Endothelial cell (in vitro differentiated cells): ENCODE results near the gene EFHC2. TPM values are rescaled to one million over a fixed set of nuclear protein-coding genes. Genes with fewer than 3 reads are reported as not detected.

ENCODE experiments used
- DNase-seq: peaks from one replicate; pipeline ENCODE4 v3.0.0; 2021; ENCODE audit warnings: low spot score
- H3K27ac Mint-ChIP-seq: one replicate; pipeline ENCODE4 v1.8.0; 2021; ENCODE audit warnings: mixed read lengths, inconsistent platforms; ENCODE audit not compliant: unreplicated experiment
- H3K27me3 Mint-ChIP-seq: one replicate; pipeline ENCODE4 v1.8.0; 2021; ENCODE audit warnings: mild to moderate bottlenecking, moderate library complexity, mixed read lengths, inconsistent platforms; ENCODE audit not compliant: unreplicated experiment
- H3K36me3 Mint-ChIP-seq: one replicate; pipeline ENCODE4 v1.8.0; 2021; ENCODE audit warnings: mild to moderate bottlenecking, low read depth, mixed read lengths, inconsistent platforms; ENCODE audit not compliant: unreplicated experiment
- H3K4me1 Mint-ChIP-seq: one replicate; pipeline ENCODE4 v1.8.0; 2021; ENCODE audit warnings: mild to moderate bottlenecking, mixed read lengths, inconsistent platforms; ENCODE audit not compliant: unreplicated experiment
- H3K4me3 Mint-ChIP-seq: one replicate; pipeline ENCODE4 v1.8.0; 2021; ENCODE audit warnings: mild to moderate bottlenecking, mixed read lengths, inconsistent platforms; ENCODE audit not compliant: unreplicated experiment
- H3K9me3 Mint-ChIP-seq: one replicate; pipeline ENCODE4 v1.8.0; 2021; ENCODE audit warnings: mixed read lengths, inconsistent platforms; ENCODE audit not compliant: unreplicated experiment
- total RNA-seq: library from RNA; stranded (reverse); fragmentation: NEBNext Ultra II Directional; extraction: Animal tissue kit (Norgen Biotek cat#: 25700); gene quantifications from one replicate; pipeline ENCODE4 v1.2.1, GENCODE V29; 2021; ENCODE audit not compliant: unreplicated experiment
- TF ChIP-seq, protein P1 (sequence below): fragments of 200-600 bp; sonication (generic); IDR thresholded peaks from one replicate; pipeline ENCODE4 v1.5.0; 2021; ENCODE audit warnings: antibody characterized with exemption; ENCODE audit not compliant: unreplicated experiment

EFHC2 gene
- total RNA-seq, 1 donor from 2014 or later = 0.41 TPM

DNA sequence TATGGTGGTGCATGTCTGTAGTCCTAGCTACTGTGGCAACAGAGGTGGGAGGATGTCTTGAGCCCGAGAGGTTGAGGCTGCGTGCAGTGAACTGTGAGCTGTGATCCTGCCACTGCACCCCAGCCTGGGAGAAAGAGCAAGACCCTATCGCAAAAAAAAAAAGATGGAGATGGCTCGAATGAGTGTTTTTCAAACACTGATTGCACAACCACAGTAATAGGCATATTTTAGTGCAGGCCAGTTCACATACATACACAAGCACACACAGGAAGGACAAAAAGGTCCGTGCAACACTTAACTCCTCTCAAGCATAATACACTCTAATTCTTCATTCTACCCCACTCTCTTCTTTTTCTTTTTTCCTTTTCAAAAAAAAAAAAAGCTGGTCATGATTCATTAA, 5.1 kb downstream of the EFHC2 start:
- no peak overlapping the region for H3K27ac Mint-ChIP-seq
- TF ChIP-seq, protein P1, sequence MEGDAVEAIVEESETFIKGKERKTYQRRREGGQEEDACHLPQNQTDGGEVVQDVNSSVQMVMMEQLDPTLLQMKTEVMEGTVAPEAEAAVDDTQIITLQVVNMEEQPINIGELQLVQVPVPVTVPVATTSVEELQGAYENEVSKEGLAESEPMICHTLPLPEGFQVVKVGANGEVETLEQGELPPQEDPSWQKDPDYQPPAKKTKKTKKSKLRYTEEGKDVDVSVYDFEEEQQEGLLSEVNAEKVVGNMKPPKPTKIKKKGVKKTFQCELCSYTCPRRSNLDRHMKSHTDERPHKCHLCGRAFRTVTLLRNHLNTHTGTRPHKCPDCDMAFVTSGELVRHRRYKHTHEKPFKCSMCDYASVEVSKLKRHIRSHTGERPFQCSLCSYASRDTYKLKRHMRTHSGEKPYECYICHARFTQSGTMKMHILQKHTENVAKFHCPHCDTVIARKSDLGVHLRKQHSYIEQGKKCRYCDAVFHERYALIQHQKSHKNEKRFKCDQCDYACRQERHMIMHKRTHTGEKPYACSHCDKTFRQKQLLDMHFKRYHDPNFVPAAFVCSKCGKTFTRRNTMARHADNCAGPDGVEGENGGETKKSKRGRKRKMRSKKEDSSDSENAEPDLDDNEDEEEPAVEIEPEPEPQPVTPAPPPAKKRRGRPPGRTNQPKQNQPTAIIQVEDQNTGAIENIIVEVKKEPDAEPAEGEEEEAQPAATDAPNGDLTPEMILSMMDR = no peak
- no peaks in the 10 kb centered on the region for H3K4me1 Mint-ChIP-seq
- H3K27me3 Mint-ChIP-seq = no peaks in the 10 kb centered on the region
- no peak overlapping the region for H3K4me3 Mint-ChIP-seq
- no peaks in the 10 kb centered on the region for H3K9me3 Mint-ChIP-seq
- DNase-seq = no peak
- no peaks in the 10 kb centered on the region for H3K36me3 Mint-ChIP-seq

DNA sequence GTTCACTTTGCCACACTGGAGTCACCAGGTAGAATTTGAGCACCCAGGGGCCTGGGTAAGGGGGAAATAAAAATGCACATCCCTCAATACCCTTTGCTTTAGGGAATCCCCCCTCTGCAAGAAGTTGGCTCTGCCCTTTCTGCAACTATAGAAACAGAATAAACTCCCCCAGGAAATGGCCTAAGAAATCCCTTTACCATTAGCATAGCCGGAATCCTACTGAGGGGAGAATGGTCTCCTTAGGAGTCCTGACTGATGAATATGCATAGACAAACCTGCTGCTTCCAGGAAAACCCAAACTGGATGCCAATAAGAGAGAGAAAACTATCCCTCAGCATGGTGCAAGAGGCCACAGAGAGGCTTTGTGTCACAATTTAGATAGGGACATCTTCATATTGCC, 11.0 kb downstream of the EFHC2 start:
- no peak for DNase-seq
- H3K9me3 Mint-ChIP-seq = no peaks in the 10 kb centered on the region
- H3K4me3 Mint-ChIP-seq = no peak overlapping the region
- no peaks in the 10 kb centered on the region for H3K27me3 Mint-ChIP-seq
- no peak overlapping the region for H3K27ac Mint-ChIP-seq
- no peaks in the 10 kb centered on the region for H3K4me1 Mint-ChIP-seq
- TF ChIP-seq, protein P1 = no peak
- H3K36me3 Mint-ChIP-seq = no peaks in the 10 kb centered on the region

DNA sequence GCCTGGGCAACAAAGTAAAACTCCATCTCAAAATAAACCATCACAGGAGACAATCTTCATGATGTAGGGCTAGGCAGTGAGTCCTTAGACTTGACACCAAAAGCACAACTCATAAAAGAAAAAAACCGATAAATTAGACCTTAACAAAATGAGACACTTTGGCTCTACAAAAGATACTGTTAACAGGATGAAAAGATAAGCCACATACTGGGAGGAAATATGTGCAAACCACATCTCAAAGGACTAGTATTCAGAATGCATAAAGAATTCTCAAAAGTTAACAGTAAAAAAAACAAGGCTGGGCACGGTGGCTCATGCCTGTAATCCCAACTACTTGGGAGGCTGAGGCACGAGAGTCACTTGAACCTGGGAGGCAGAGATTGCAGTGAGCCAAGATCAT, 13.2 kb downstream of the EFHC2 start:
- no peak for DNase-seq
- Mint-ChIP-seq H3K36me3 (no peaks in the 10 kb centered on the region), H3K27ac (no peak overlapping the region)

DNA sequence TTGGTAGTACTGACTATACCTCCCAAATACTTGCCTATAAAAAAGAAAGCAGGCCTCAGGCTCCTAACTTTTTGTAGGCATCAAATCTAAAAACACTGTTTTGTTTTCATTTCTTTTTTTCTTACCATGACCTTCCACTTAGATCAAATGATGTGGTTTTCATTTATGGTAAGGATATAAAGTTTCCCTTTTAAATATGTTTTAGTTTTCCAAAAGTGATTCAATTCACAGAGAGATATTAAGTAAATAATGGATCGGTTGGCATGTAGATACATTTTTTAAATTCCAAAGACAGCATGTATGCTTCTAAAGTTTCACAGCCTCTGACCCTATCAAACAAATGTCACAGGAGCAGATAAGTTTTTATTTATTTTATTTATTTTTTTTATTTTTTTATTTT, 23.9 kb downstream of the EFHC2 start:
- H3K27ac Mint-ChIP-seq = no peak overlapping the region

More for the DNA sequence above, 13.2 kb downstream of the EFHC2 start:
- H3K9me3 Mint-ChIP-seq = no peaks in the 10 kb centered on the region
- H3K4me1 Mint-ChIP-seq = no peaks in the 10 kb centered on the region
- no peaks in the 10 kb centered on the region for H3K27me3 Mint-ChIP-seq
- H3K4me3 Mint-ChIP-seq = no peak overlapping the region
- TF ChIP-seq, protein P1 = no peak

DNA sequence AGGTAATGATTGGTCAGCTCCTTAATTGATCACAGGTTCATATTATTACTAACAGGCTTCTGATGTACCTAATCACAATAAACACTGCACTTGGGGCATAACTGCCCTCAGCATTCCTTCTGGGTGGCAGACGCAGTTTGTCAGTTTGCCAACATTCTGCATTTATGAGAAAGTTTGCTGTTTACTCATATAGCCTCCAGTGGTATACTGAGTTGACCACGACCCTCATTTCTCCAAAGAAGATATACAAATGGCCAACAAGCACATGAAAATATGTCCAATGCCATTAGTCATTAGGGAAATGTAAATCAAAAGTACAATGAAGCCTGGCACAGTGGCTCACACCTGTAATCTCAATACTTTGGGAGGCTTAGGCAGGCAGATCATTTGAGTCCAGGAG, 26.3 kb downstream of the EFHC2 start:
- H3K27ac Mint-ChIP-seq = no peak overlapping the region
- DNase-seq = no peak
- H3K27me3 Mint-ChIP-seq = peaks cover 2% of the 10 kb centered on the region
- no peak overlapping the region for H3K4me3 Mint-ChIP-seq
- H3K4me1 Mint-ChIP-seq = peaks cover 8% of the 10 kb centered on the region
- no peaks in the 10 kb centered on the region for H3K36me3 Mint-ChIP-seq
- H3K9me3 Mint-ChIP-seq = no peaks in the 10 kb centered on the region
- TF ChIP-seq, protein P1 = no peak

More for the DNA sequence above, 23.9 kb downstream of the EFHC2 start:
- H3K4me1 Mint-ChIP-seq = peaks cover 5% of the 10 kb centered on the region
- no peaks in the 10 kb centered on the region for H3K36me3 Mint-ChIP-seq
- no peak overlapping the region for H3K4me3 Mint-ChIP-seq
- DNase-seq = no peak
- TF ChIP-seq, protein P1 = no peak
- no peaks in the 10 kb centered on the region for H3K27me3 Mint-ChIP-seq
- H3K9me3 Mint-ChIP-seq = no peaks in the 10 kb centered on the region
